K562 (cell line): ENCODE measurements around the gene HSPA4. TPM values are rescaled to one million over a fixed set of nuclear protein-coding genes. Genes with fewer than 3 reads are reported as not detected.

Source experiments
- ATF2 ChIP-seq: sonication (generic); formaldehyde crosslinking; IDR thresholded peaks from 2 replicates; pipeline ENCODE4 v1.8.1; 2022; ENCODE audit warnings: missing genetic modification reagents
- CHD7 ChIP-seq: fragments of 200-600 bp; sonication (generic); IDR thresholded peaks from one replicate; pipeline ENCODE4 v1.6.1; 2012; ENCODE audit warnings: mild to moderate bottlenecking, low read depth, low read length, inconsistent platforms
- COPS2 ChIP-seq: fragments of 450-650 bp; conservative IDR thresholded peaks from 2 replicates; pipeline ENCODE4 v1.6.1; 2016; ENCODE audit warnings: mild to moderate bottlenecking, moderate library complexity
- MYNN ChIP-seq, 2 experiments: sonication (generic); formaldehyde crosslinking in 1 of 2; IDR thresholded peaks; 2 replicates each; pipeline versions ENCODE4 v1.5.0 to v1.6.1; 2016 to 2020; ENCODE audit warnings: antibody characterized with exemption in 1 of 2, missing genetic modification reagents in 1 of 2
- POU5F1 ChIP-seq: fragments of 150-350 bp; IDR thresholded peaks from 2 replicates; pipeline ENCODE4 v1.6.1; 2014; ENCODE audit warnings: borderline replicate concordance, low read length, low read depth, mild to moderate bottlenecking; ENCODE audit not compliant: partially characterized antibody
- PTRF ChIP-seq: fragments of 450-650 bp; IDR thresholded peaks from 2 replicates; pipeline ENCODE4 v1.6.1; 2016; ENCODE audit warnings: mild to moderate bottlenecking, missing genetic modification characterization, missing compliant biosample characterization
- RAD21 ChIP-seq, 2 experiments: fragments of 250-450 bp in 1 of 2; fragments of 450-650 bp in 1 of 2; sonication (Bioruptor Pico) in 1 of 2; formaldehyde crosslinking in 1 of 2; IDR thresholded peaks in 1 of 2; conservative IDR thresholded peaks in 1 of 2; 2 replicates each; pipeline versions ENCODE4 v1.4.0 to v1.8.0; 2020 to 2022; ENCODE audit warnings: mild to moderate bottlenecking in 2 of 2, moderate library complexity in 1 of 2
- TRIM25 ChIP-seq: fragments of 450-650 bp; IDR thresholded peaks from 2 replicates; pipeline ENCODE4 v1.7.0; 2016; ENCODE audit warnings: borderline replicate concordance
- ZBTB26 ChIP-seq: fragments of 450-650 bp; formaldehyde crosslinking; IDR thresholded peaks from 2 replicates; pipeline ENCODE4 v1.4.0; 2022; ENCODE audit warnings: missing genetic modification characterization
- ZNF75A ChIP-seq: fragments of 450-650 bp; formaldehyde crosslinking; IDR thresholded peaks from 2 replicates; pipeline ENCODE4 v1.4.0; 2020; ENCODE audit warnings: mild to moderate bottlenecking
- polyA plus RNA-seq, 8 experiments: library from polyadenylated mRNA; depleted of rRNA in 4 of 8; stranded (reverse) in 5 of 8; unstranded in 3 of 8; fragments of >200 nt; fragmentation: Nextera tagmentation in 2 of 8; fragmentation: Illumina TruSeq in 1 of 8; extraction: Ambion mirVana in 2 of 8; extraction: Trizol in 1 of 8; gene quantifications; 2 replicates each; pipeline versions ENCODE4 v1.2.1 to v1.2.3, GENCODE V29; 2011 to 2014; ENCODE audit warnings: inconsistent platforms in 1 of 8, missing spikeins in 1 of 8
- total RNA-seq, 7 experiments: library from RNA; depleted of rRNA in 6 of 7; stranded (reverse); fragments of >200 nt in 6 of 7; fragmentation: Illumina TruSeq in 2 of 7; extraction: Trizol in 2 of 7; gene quantifications; 2 replicates each; pipeline versions ENCODE4 v1.2.1 to v1.2.3, GENCODE V29; 2011 to 2021; ENCODE audit warnings: low replicate concordance in 1 of 7

Gene HSPA4
- total and polyA plus RNA-seq, 9 of the 15 experiments (the other 6 are each of a cell fraction or from before 2014, with no cell fraction given) = 90.3 to 286 (median 148) TPM

- TF ChIP-seq ZNF75A = no peak
- TF ChIP-seq PTRF (tag) = no peak
- TF ChIP-seq TRIM25 = no peak
- TF ChIP-seq POU5F1 = no peak
- no peak for TF ChIP-seq MYNN (IDR thresholded peaks at IDR 0.05)
- TF ChIP-seq MYNN (CRISPR knock-in tag; IDR thresholded peaks at IDR 0.05) = no peak
- no peak for TF ChIP-seq ATF2 (CRISPR knock-in tag)
- TF ChIP-seq CHD7 = no peak
- peak in 1 of 2 experiments; percentile 5; a peak in 1 of 4 replicates for TF ChIP-seq RAD21 (CRISPR knock-in tag; conservative IDR thresholded peaks at IDR 0.05 in 1 of 2, IDR thresholded peaks at IDR 0.05 in 1 of 2)
- TF ChIP-seq ZBTB26 (CRISPR knock-in tag) = no peak
- TF ChIP-seq COPS2 = no peak
Observed at GRCh38 chr5:133051542-133052316, at the start of gene HSPA4 (continued).
